ENCODE results near the gene AOC2. TPM values are rescaled to one million over a fixed set of nuclear protein-coding genes. Genes with fewer than 3 reads are reported as not detected.

The AOC2 gene
- polyA plus RNA-seq, 1 donor (not counting 4 experiments of a cell fraction or from before 2014, with no cell fraction given), result 0.94 TPM

- FAIRE-seq, result no peak
- no peak overlapping the region for H3K27ac ChIP-seq (ENCODE audit: control insufficient read depth, insufficient read depth, low read length)
- H3K4me3 ChIP-seq (ENCODE audit: control insufficient read depth in 2 of 3, extremely low read depth in 1 of 3, insufficient read depth in 2 of 3, low read depth in 1 of 3, low read length in 3 of 3), result no peak overlapping the region
Observed at GRCh38 chr17:42853597-42853967, 9.2 kb downstream of the AOC2 start.

DNA sequence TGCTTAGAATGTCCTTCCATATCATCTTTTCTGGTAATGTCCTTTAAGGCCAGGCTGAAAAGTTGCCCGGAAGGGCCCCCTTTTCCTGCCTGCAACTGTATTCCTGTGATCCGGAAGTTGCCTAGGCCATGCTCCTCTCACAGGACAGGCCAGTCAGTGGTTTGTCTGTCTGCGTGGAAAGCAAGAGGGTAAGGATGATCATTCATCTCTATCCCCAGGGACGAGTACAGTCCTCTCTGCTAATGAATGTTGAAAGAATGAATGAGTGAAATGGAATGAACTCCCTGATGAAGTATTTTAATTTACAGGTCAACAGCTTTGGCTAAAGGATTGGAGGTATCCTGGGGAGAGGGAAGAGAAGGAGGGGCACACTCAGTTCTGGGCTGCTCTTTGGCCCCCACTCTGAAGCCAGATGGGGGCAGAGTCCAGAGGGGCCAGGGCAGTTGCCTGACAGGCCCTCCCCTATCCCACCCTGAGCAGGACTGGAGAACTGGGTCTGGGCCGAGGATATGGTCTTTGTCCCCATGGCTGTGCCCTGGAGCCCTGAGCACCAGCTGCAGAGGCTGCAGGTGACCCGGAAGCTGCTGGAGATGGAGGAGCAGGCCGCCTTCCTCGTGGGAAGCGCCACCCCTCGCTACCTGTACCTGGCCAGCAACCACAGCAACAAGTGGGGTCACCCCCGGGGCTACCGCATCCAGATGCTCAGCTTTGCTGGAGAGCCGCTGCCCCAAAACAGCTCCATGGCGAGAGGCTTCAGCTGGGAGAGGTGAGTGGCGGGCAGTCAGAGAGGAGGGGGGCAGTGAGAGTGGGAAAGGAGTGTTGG is 9.8 kb downstream of the AOC2 start:
- H3K4me2 ChIP-seq (ENCODE audit: control insufficient read depth, extremely low read depth, insufficient read depth, low read depth, low read length), result no peak overlapping the region
- H3K36me3 ChIP-seq (ENCODE audit: control insufficient read depth in 2 of 2, extremely low read depth in 1 of 2, insufficient read depth in 2 of 2, low read length in 2 of 2), result no peaks in the 10 kb centered on the region
- dilution Hi-C loops (cut with MboI; ENCODE audit: extremely low pct_ligation_motif_present, low sequenced_read_pairs), result no loop called here
- no peaks in the 10 kb centered on the region for H4K20me1 ChIP-seq (ENCODE audit: control insufficient read depth, extremely low read depth, insufficient read depth, low read length)
- no peak overlapping the region for H3K27ac ChIP-seq (ENCODE audit: control insufficient read depth, insufficient read depth, low read length)
- H3K4me3 ChIP-seq (ENCODE audit: control insufficient read depth in 2 of 3, extremely low read depth in 1 of 3, insufficient read depth in 2 of 3, low read depth in 1 of 3, low read length in 3 of 3), result no peak overlapping the region
- FAIRE-seq, result no peak
- DNase-seq (ENCODE audit: low read depth, low spot score), result no peak
- no peaks in the 10 kb centered on the region for H3K9me3 ChIP-seq (ENCODE audit: control insufficient read depth, low read depth, low read length)
- H2AFZ ChIP-seq (ENCODE audit: control insufficient read depth, low read length), result no peak overlapping the region
- no peaks in the 10 kb centered on the region for H3K4me1 ChIP-seq (ENCODE audit: control insufficient read depth, extremely low read depth, insufficient read depth, low read length)
- H3K9me1 ChIP-seq (ENCODE audit: control insufficient read depth, extremely low read depth, insufficient read depth, low read length), result no peaks in the 10 kb centered on the region
- TF ChIP-seq, protein P1, sequence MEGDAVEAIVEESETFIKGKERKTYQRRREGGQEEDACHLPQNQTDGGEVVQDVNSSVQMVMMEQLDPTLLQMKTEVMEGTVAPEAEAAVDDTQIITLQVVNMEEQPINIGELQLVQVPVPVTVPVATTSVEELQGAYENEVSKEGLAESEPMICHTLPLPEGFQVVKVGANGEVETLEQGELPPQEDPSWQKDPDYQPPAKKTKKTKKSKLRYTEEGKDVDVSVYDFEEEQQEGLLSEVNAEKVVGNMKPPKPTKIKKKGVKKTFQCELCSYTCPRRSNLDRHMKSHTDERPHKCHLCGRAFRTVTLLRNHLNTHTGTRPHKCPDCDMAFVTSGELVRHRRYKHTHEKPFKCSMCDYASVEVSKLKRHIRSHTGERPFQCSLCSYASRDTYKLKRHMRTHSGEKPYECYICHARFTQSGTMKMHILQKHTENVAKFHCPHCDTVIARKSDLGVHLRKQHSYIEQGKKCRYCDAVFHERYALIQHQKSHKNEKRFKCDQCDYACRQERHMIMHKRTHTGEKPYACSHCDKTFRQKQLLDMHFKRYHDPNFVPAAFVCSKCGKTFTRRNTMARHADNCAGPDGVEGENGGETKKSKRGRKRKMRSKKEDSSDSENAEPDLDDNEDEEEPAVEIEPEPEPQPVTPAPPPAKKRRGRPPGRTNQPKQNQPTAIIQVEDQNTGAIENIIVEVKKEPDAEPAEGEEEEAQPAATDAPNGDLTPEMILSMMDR (optimal IDR thresholded peaks at IDR 0.05 in 1 of 3, IDR thresholded peaks at IDR 0.05 in 1 of 3, conservative IDR thresholded peaks at IDR 0.05 in 1 of 3; ENCODE audit: extremely low read depth in 1 of 3, insufficient read depth in 2 of 3, low read length in 3 of 3), result no peak
- no peak for TF ChIP-seq EZH2 (IDR thresholded peaks at IDR 0.05; ENCODE audit: low read length)
- H3K9ac ChIP-seq (ENCODE audit: control insufficient read depth, extremely low read depth, insufficient read depth, low read length), result no peak overlapping the region
- H3K79me2 ChIP-seq (ENCODE audit: control insufficient read depth, insufficient read depth, low read length), result no peaks in the 10 kb centered on the region
- H3K27me3 ChIP-seq (ENCODE audit: control insufficient read depth, extremely low read depth, insufficient read depth, low read length), result no peaks in the 10 kb centered on the region

More at GRCh38 chr17:42853597-42853967, 9.2 kb downstream of the AOC2 start:
- DNase-seq (ENCODE audit: low read depth, low spot score), result no peak
- H3K36me3 ChIP-seq (ENCODE audit: control insufficient read depth in 2 of 2, extremely low read depth in 1 of 2, insufficient read depth in 2 of 2, low read length in 2 of 2), result no peaks in the 10 kb centered on the region
- no peak overlapping the region for H3K4me2 ChIP-seq (ENCODE audit: control insufficient read depth, extremely low read depth, insufficient read depth, low read depth, low read length)
- no peaks in the 10 kb centered on the region for H3K9me3 ChIP-seq (ENCODE audit: control insufficient read depth, low read depth, low read length)
- no peaks in the 10 kb centered on the region for H3K9me1 ChIP-seq (ENCODE audit: control insufficient read depth, extremely low read depth, insufficient read depth, low read length)
- no peak overlapping the region for H2AFZ ChIP-seq (ENCODE audit: control insufficient read depth, low read length)
- TF ChIP-seq EZH2 (IDR thresholded peaks at IDR 0.05; ENCODE audit: low read length), result no peak
- TF ChIP-seq, protein P1 (optimal IDR thresholded peaks at IDR 0.05 in 1 of 3, IDR thresholded peaks at IDR 0.05 in 1 of 3, conservative IDR thresholded peaks at IDR 0.05 in 1 of 3; ENCODE audit: extremely low read depth in 1 of 3, insufficient read depth in 2 of 3, low read length in 3 of 3), result no peak
- H3K79me2 ChIP-seq (ENCODE audit: control insufficient read depth, insufficient read depth, low read length), result no peaks in the 10 kb centered on the region
- no peaks in the 10 kb centered on the region for H3K4me1 ChIP-seq (ENCODE audit: control insufficient read depth, extremely low read depth, insufficient read depth, low read length)
- no peak overlapping the region for H3K9ac ChIP-seq (ENCODE audit: control insufficient read depth, extremely low read depth, insufficient read depth, low read length)
- H3K27me3 ChIP-seq (ENCODE audit: control insufficient read depth, extremely low read depth, insufficient read depth, low read length), result no peaks in the 10 kb centered on the region
- no peaks in the 10 kb centered on the region for H4K20me1 ChIP-seq (ENCODE audit: control insufficient read depth, extremely low read depth, insufficient read depth, low read length)
- dilution Hi-C loops (cut with MboI; ENCODE audit: extremely low pct_ligation_motif_present, low sequenced_read_pairs), result no loop called here
